SK-N-SH (cell line): Measurements from ENCODE around the gene PAFAH1B1. TPM values are rescaled to one million over a fixed set of nuclear protein-coding genes. Genes with fewer than 3 reads are reported as not detected.

ENCODE experiments used
- CTCF ChIA-PET: fragments of 300-600, 350-600 bp; formaldehyde crosslinking; extraction: SDS; loops from one replicate; lab custom pipeline; 2021; lab: Yijun Ruan, JAX
- POLR2A ChIA-PET: fragments of 350-600 bp; sonication (Branson Sonifier 250); formaldehyde crosslinking; extraction: SDS; loops from one replicate; lab custom pipeline; 2020; ENCODE audit warnings: antibody characterized with exemption, inconsistent platforms; lab: Yijun Ruan, JAX
- DNase-seq: peaks from one replicate; pipeline ENCODE4 v3.0.0; 2012
- H2AFZ ChIP-seq: fragments of 200-600 bp; sonication (generic); 2 replicates; pipeline ENCODE4 v1.8.1; 2016; ENCODE audit warnings: antibody characterized with exemption, mild to moderate bottlenecking, low read depth
- H3F3A ChIP-seq: fragments of 200-600 bp; sonication (generic); replicated peaks from 2 replicates; pipeline ENCODE3; 2016; ENCODE audit warnings: antibody characterized with exemption, mild to moderate bottlenecking; ENCODE audit not compliant: insufficient read depth
- H3K27ac ChIP-seq, 2 experiments: fragments of 200-500 bp in 1 of 2; fragments of 200-600 bp in 1 of 2; sonication (Bioruptor generic) in 1 of 2; sonication (generic), shearing (Covaris generic) in 1 of 2; 2 replicates each; pipeline versions ENCODE4 v1.5.1 to v1.6.1; 2014 to 2016; ENCODE audit warnings: low read depth in 2 of 2, inconsistent platforms in 1 of 2, low read length in 1 of 2, mild to moderate bottlenecking in 1 of 2, mixed read lengths in 1 of 2
- H3K27me3 ChIP-seq: fragments of 200-600 bp; sonication (generic), shearing (Covaris generic); 2 replicates; pipeline ENCODE4 v1.6.1; 2016; ENCODE audit warnings: mixed run types; ENCODE audit not compliant: insufficient read depth
- H3K36me3 ChIP-seq, 2 experiments: fragments of 200-500 bp in 1 of 2; fragments of 200-600 bp in 1 of 2; sonication (Bioruptor generic) in 1 of 2; sonication (generic) in 1 of 2; replicated peaks in 1 of 2; 2 replicates each; pipeline versions ENCODE3 to v1.5.1; 2014 to 2016; ENCODE audit warnings: low read length in 1 of 2, mild to moderate bottlenecking in 1 of 2; ENCODE audit not compliant: insufficient read depth in 2 of 2, control insufficient read depth in 1 of 2
- H3K4me1 ChIP-seq, 2 experiments: fragments of 200-500 bp in 1 of 2; fragments of 200-600 bp in 1 of 2; sonication (Bioruptor generic) in 1 of 2; sonication (generic), shearing (Covaris generic) in 1 of 2; 2 replicates each; pipeline versions ENCODE4 v1.5.1 to v1.6.1; 2014 to 2016; ENCODE audit warnings: low read depth in 1 of 2, low read length in 1 of 2, mixed run types in 1 of 2; ENCODE audit not compliant: insufficient read depth in 2 of 2, control insufficient read depth in 1 of 2
- H3K4me2 ChIP-seq: fragments of 200-600 bp; sonication (generic), shearing (Covaris generic); 2 replicates; pipeline ENCODE4 v1.6.1; 2017; ENCODE audit warnings: mixed run types
- H3K4me3 ChIP-seq, 2 experiments: fragments of 200-500 bp in 1 of 2; fragments of 200-600 bp in 1 of 2; sonication (Bioruptor generic) in 1 of 2; sonication (generic), shearing (Covaris generic) in 1 of 2; 2 replicates each; pipeline versions ENCODE4 v1.5.1 to v1.8.1; 2014 to 2016; ENCODE audit warnings: low read depth in 2 of 2, inconsistent platforms in 1 of 2, low read length in 1 of 2, mild to moderate bottlenecking in 1 of 2, mixed read lengths in 1 of 2, moderate library complexity in 1 of 2
- H3K79me2 ChIP-seq: fragments of 200-600 bp; sonication (generic); 2 replicates; pipeline ENCODE4 v1.8.1; 2017; ENCODE audit warnings: mild to moderate bottlenecking; ENCODE audit not compliant: insufficient read depth
- H3K9ac ChIP-seq: fragments of 200-600 bp; sonication (generic); 2 replicates; pipeline ENCODE4 v1.6.1; 2017; ENCODE audit warnings: mixed run types
- H3K9me2 ChIP-seq: fragments of 200-600 bp; sonication (generic); 2 replicates; pipeline ENCODE4 v1.6.1; 2017; ENCODE audit warnings: mixed run types
- H3K9me3 ChIP-seq: fragments of 200-600 bp; sonication (generic); 2 replicates; pipeline ENCODE4 v1.6.1; 2017; ENCODE audit warnings: mixed run types, mild to moderate bottlenecking, moderate library complexity
- H4K20me1 ChIP-seq: fragments of 200-600 bp; sonication (generic); 2 replicates; pipeline ENCODE4 v1.6.1; 2017; ENCODE audit warnings: mild to moderate bottlenecking, mixed run types; ENCODE audit not compliant: insufficient read depth
- CHD2 ChIP-seq: fragments of 150-350 bp; IDR thresholded peaks from 2 replicates; pipeline ENCODE4 v1.6.1; 2018; ENCODE audit warnings: low read length; ENCODE audit not compliant: partially characterized antibody
- ELF1 ChIP-seq: IDR thresholded peaks from 2 replicates; pipeline ENCODE4 v1.4.0; 2012
- EZH2phosphoT487 ChIP-seq: fragments of 200-600 bp; sonication (generic); IDR thresholded peaks from 2 replicates; pipeline ENCODE4 v1.6.1; 2017; ENCODE audit warnings: low read depth, mixed run types, mild to moderate bottlenecking, antibody characterized with exemption, moderate library complexity, borderline replicate concordance
- FOSL2 ChIP-seq: IDR thresholded peaks from 2 replicates; pipeline ENCODE4 v1.4.0; 2012; ENCODE audit warnings: low read depth, mild to moderate bottlenecking, moderate library complexity, borderline replicate concordance
- FOXJ3 ChIP-seq: sonication (generic); formaldehyde crosslinking; IDR thresholded peaks from 2 replicates; pipeline ENCODE4 v1.5.1; 2020; ENCODE audit warnings: mild to moderate bottlenecking, missing genetic modification reagents
- FOXM1 ChIP-seq: IDR thresholded peaks from 2 replicates; pipeline ENCODE4 v1.4.0; 2012; ENCODE audit warnings: low read depth, mild to moderate bottlenecking
- GATA2 ChIP-seq: sonication (generic); formaldehyde crosslinking; IDR thresholded peaks from 2 replicates; pipeline ENCODE4 v1.5.0; 2020; ENCODE audit warnings: mild to moderate bottlenecking, missing genetic modification reagents
- JUND ChIP-seq: IDR thresholded peaks from 2 replicates; pipeline ENCODE4 v1.4.0; 2012
- MEF2A ChIP-seq: IDR thresholded peaks from 2 replicates; pipeline ENCODE4 v1.4.0; 2012; ENCODE audit warnings: low read depth, borderline replicate concordance
- NFIC ChIP-seq: IDR thresholded peaks from 2 replicates; pipeline ENCODE4 v1.4.0; 2012; ENCODE audit warnings: borderline replicate concordance
- POLR2AphosphoS5 ChIP-seq: IDR thresholded peaks from 2 replicates; pipeline ENCODE4 v1.6.1; 2012; ENCODE audit warnings: low read depth, low read length
- RXRA ChIP-seq: IDR thresholded peaks from 2 replicates; pipeline ENCODE4 v1.4.0; 2012; ENCODE audit warnings: low read depth, mild to moderate bottlenecking, borderline replicate concordance
- SMC3 ChIP-seq: IDR thresholded peaks from 2 replicates; pipeline ENCODE4 v1.6.1; 2012; ENCODE audit warnings: low read depth, low read length, improper control_type of control experiment
- TAF1 ChIP-seq: IDR thresholded peaks from 2 replicates; pipeline ENCODE4 v1.6.1; 2012; ENCODE audit warnings: low read depth, mild to moderate bottlenecking, low read length, moderate library complexity, borderline replicate concordance
- TEAD4 ChIP-seq: IDR thresholded peaks from 2 replicates; pipeline ENCODE4 v1.4.0; 2012; ENCODE audit warnings: mild to moderate bottlenecking, borderline replicate concordance; ENCODE audit not compliant: insufficient read depth
- WGBS: methylation state at CpG from one replicate; pipeline ENCODE4 v1.1.6; 2017; ENCODE audit warnings: low lambda C conversion rate; 5-methylcytosine and 5-hydroxymethylcytosine counted together
- polyA plus RNA-seq, 3 experiments: library from polyadenylated mRNA; depleted of rRNA; stranded (reverse); fragments of >200 nt; gene quantifications; 2 replicates each; pipeline ENCODE4 v1.2.3, GENCODE V29; 2012
- TF ChIP-seq, protein P1 (sequence below): fragments of 150-350 bp; IDR thresholded peaks from 2 replicates; pipeline ENCODE4 v1.6.1; 2017; ENCODE audit warnings: antibody characterized with exemption, low read length, low read depth, borderline replicate concordance
- TF ChIP-seq, protein P2 (sequence below): IDR thresholded peaks from 2 replicates; pipeline ENCODE4 v1.6.1; 2012; ENCODE audit warnings: mild to moderate bottlenecking, low read depth, low read length, moderate library complexity
- TF ChIP-seq, protein P3 (sequence below): fragments of 200-600 bp; sonication (generic); IDR thresholded peaks from 2 replicates; pipeline ENCODE4 v1.6.1; 2017; ENCODE audit warnings: antibody characterized with exemption, mild to moderate bottlenecking, moderate library complexity
- TF ChIP-seq, protein P4 (sequence below): IDR thresholded peaks from 2 replicates; pipeline ENCODE4 v1.4.0; 2012; ENCODE audit warnings: low read depth, borderline replicate concordance
- TF ChIP-seq, protein P5 (sequence below): IDR thresholded peaks from 2 replicates; pipeline ENCODE4 v1.4.0; 2012; ENCODE audit warnings: low read depth

PAFAH1B1 gene
- polyA plus RNA-seq, 1 of the 3 experiments (the other 2 are of a cell fraction): 37.3 TPM

DNA sequence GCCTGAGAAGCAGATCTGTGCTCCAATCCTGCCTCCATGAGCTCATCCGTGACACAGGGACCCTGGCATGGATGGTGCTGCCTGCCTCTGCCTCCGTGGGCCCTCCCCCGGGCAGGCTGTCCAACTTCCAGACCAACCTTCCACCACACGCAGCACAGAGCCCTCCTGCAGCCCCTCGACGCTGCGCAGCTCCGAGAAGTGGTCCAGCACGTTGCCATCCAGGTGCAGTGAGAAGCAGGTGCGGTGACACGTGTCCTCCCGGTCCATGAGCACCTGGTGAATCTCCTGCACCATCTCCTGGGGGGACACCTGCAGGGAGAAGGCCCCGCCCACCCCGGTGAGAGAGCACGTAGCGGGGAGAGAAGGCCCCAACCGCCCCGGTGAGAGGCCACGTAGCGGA lies 109.7 kb downstream of the PAFAH1B1 start (continued):
- TF ChIP-seq, protein P1, sequence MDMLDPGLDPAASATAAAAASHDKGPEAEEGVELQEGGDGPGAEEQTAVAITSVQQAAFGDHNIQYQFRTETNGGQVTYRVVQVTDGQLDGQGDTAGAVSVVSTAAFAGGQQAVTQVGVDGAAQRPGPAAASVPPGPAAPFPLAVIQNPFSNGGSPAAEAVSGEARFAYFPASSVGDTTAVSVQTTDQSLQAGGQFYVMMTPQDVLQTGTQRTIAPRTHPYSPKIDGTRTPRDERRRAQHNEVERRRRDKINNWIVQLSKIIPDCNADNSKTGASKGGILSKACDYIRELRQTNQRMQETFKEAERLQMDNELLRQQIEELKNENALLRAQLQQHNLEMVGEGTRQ: no peak
- no peak for TF ChIP-seq TAF1
- TF ChIP-seq, protein P2, sequence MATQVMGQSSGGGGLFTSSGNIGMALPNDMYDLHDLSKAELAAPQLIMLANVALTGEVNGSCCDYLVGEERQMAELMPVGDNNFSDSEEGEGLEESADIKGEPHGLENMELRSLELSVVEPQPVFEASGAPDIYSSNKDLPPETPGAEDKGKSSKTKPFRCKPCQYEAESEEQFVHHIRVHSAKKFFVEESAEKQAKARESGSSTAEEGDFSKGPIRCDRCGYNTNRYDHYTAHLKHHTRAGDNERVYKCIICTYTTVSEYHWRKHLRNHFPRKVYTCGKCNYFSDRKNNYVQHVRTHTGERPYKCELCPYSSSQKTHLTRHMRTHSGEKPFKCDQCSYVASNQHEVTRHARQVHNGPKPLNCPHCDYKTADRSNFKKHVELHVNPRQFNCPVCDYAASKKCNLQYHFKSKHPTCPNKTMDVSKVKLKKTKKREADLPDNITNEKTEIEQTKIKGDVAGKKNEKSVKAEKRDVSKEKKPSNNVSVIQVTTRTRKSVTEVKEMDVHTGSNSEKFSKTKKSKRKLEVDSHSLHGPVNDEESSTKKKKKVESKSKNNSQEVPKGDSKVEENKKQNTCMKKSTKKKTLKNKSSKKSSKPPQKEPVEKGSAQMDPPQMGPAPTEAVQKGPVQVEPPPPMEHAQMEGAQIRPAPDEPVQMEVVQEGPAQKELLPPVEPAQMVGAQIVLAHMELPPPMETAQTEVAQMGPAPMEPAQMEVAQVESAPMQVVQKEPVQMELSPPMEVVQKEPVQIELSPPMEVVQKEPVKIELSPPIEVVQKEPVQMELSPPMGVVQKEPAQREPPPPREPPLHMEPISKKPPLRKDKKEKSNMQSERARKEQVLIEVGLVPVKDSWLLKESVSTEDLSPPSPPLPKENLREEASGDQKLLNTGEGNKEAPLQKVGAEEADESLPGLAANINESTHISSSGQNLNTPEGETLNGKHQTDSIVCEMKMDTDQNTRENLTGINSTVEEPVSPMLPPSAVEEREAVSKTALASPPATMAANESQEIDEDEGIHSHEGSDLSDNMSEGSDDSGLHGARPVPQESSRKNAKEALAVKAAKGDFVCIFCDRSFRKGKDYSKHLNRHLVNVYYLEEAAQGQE: no peak
- TF ChIP-seq, protein P3, sequence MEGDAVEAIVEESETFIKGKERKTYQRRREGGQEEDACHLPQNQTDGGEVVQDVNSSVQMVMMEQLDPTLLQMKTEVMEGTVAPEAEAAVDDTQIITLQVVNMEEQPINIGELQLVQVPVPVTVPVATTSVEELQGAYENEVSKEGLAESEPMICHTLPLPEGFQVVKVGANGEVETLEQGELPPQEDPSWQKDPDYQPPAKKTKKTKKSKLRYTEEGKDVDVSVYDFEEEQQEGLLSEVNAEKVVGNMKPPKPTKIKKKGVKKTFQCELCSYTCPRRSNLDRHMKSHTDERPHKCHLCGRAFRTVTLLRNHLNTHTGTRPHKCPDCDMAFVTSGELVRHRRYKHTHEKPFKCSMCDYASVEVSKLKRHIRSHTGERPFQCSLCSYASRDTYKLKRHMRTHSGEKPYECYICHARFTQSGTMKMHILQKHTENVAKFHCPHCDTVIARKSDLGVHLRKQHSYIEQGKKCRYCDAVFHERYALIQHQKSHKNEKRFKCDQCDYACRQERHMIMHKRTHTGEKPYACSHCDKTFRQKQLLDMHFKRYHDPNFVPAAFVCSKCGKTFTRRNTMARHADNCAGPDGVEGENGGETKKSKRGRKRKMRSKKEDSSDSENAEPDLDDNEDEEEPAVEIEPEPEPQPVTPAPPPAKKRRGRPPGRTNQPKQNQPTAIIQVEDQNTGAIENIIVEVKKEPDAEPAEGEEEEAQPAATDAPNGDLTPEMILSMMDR: no peak
- no peak for TF ChIP-seq MEF2A

DNA sequence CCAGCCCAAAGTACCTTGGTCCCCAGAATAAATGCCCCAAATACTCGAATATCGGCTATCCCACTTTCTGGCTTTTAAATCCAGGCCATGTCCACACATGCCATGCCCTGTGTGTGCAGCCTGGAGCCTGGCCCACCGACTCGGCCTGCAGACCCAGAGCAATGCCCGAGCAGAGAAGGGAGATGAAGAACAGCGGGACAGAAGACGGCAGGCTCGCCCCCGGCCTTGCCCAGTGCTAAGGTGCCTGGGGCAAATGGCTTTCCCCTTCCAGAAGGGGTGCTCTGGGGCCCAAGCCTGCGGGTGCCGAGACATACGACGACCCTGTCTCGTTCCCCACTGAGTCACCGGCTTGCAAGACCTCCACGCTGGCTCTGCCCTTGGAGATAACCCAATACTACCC lies 110.2 kb downstream of the PAFAH1B1 start:
- no peaks in the 10 kb centered on the region for H3K27me3 ChIP-seq
- TF ChIP-seq POLR2AphosphoS5: no peak
- no peak for TF ChIP-seq FOSL2
- TF ChIP-seq, protein P4, sequence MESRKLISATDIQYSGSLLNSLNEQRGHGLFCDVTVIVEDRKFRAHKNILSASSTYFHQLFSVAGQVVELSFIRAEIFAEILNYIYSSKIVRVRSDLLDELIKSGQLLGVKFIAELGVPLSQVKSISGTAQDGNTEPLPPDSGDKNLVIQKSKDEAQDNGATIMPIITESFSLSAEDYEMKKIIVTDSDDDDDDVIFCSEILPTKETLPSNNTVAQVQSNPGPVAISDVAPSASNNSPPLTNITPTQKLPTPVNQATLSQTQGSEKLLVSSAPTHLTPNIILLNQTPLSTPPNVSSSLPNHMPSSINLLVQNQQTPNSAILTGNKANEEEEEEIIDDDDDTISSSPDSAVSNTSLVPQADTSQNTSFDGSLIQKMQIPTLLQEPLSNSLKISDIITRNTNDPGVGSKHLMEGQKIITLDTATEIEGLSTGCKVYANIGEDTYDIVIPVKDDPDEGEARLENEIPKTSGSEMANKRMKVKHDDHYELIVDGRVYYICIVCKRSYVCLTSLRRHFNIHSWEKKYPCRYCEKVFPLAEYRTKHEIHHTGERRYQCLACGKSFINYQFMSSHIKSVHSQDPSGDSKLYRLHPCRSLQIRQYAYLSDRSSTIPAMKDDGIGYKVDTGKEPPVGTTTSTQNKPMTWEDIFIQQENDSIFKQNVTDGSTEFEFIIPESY: no peak
- no peak for TF ChIP-seq ELF1
- TF ChIP-seq FOXJ3 (CRISPR knock-in tag): no peak
- TF ChIP-seq JUND: no peak
- no peak for TF ChIP-seq CHD2
- TF ChIP-seq EZH2phosphoT487: no peak
- TF ChIP-seq, protein P5, sequence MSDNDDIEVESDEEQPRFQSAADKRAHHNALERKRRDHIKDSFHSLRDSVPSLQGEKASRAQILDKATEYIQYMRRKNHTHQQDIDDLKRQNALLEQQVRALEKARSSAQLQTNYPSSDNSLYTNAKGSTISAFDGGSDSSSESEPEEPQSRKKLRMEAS: no peak
- TF ChIP-seq FOXM1: no peak
- TF ChIP-seq GATA2 (CRISPR knock-in tag): no peak
- no peak for TF ChIP-seq NFIC
- TF ChIP-seq SMC3: no peak
- TF ChIP-seq, protein P3: no peak
- TF ChIP-seq RXRA: no peak
- TF ChIP-seq MEF2A: no peak
- no peak for TF ChIP-seq TEAD4
- TF ChIP-seq, all 33 proteins: peak for 0
- Histone ChIP-seq H2AFZ (no peak overlapping the region), H3K4me3 (no peak overlapping the region), H4K20me1 (peaks cover 43% of the 10 kb centered on the region), H3K4me1 (peaks cover 0 to 11% of the 10 kb centered on the region in 2 experiments; a peak in 1 of 4 replicates), H3K79me2 (peaks cover 41% of the 10 kb centered on the region), H3K4me2 (no peak overlapping the region), H3K9ac (no peak overlapping the region), H3K36me3 (peaks cover 4 to 43% of the 10 kb centered on the region in 2 experiments), H3K27ac (no peak overlapping the region), H3K9me3 (no peaks in the 10 kb centered on the region), H3F3A (no peaks in the 10 kb centered on the region), H3K9me2 (no peaks in the 10 kb centered on the region)
- DNase-seq: no peak
- POLR2A ChIA-PET: no interaction called here
- 94% methylated on average over 16 of the region's 16 CpGs for WGBS
- CTCF ChIA-PET: no interaction called here
